ENCODE results near the gene SLC25A41.
"Not testable (repeated sequence)": the region's sequence is repeated elsewhere in the genome, so short reads cannot be mapped to it uniquely, and the experiment has no call there.

SLC25A41 gene

GRCh38 chr19:6459262-6460098 is 25.9 kb upstream of the SLC25A41 start, which contains the start of gene SLC25A23:
TSS of gene SLC25A23 (minus strand) at chr19:6459792. CDS start at chr19:6459628, 164 bp downstream.
- DNase-seq = peak; percentile 77

- no peak for DNase-seq
Measured at GRCh38 chr19:6458695-6459261, 25.2 kb upstream of the SLC25A41 start.

GRCh38 chr19:6457958-6458694 is 24.6 kb upstream of the SLC25A41 start:
- no peak for DNase-seq

GRCh38 chr19:6455924-6456323 is 22.4 kb upstream of the SLC25A41 start:
- no peak for DNase-seq

GRCh38 chr19:6453951-6454565 is 20.5 kb upstream of the SLC25A41 start:
- no peak for DNase-seq

- no peak for DNase-seq
Measured at GRCh38 chr19:6452899-6453298, 19.3 kb upstream of the SLC25A41 start.

GRCh38 chr19:6452223-6452614 is 18.7 kb upstream of the SLC25A41 start:
- DNase-seq = no peak

GRCh38 chr19:6451583-6452222 is 18.1 kb upstream of the SLC25A41 start:
- DNase-seq = no peak

GRCh38 chr19:6450166-6450565 is 16.6 kb upstream of the SLC25A41 start:
- DNase-seq = no peak

GRCh38 chr19:6448045-6448444 is 14.5 kb upstream of the SLC25A41 start:
- no peak for DNase-seq

- no peak for DNase-seq
Measured at GRCh38 chr19:6446452-6446851, 12.9 kb upstream of the SLC25A41 start.

- no peak for DNase-seq
Measured at GRCh38 chr19:6443986-6444385, 10.4 kb upstream of the SLC25A41 start.

GRCh38 chr19:6442087-6442688 is 8.6 kb upstream of the SLC25A41 start:
- DNase-seq = no peak

GRCh38 chr19:6440905-6441304 is 7.3 kb upstream of the SLC25A41 start:
- no peak for DNase-seq

GRCh38 chr19:6439743-6440142 is 6.2 kb upstream of the SLC25A41 start:
- DNase-seq = no peak

GRCh38 chr19:6433165-6433564 is 398 bp downstream of the SLC25A41 start:
- DNase-seq = no peak

GRCh38 chr19:6431891-6432290 is 1.7 kb downstream of the SLC25A41 start:
- no peak for DNase-seq

- DNase-seq = peak; percentile 19
Measured at GRCh38 chr19:6429419-6430221, 3.9 kb downstream of the SLC25A41 start.

- DNase-seq = not testable (repeated sequence)
Measured at GRCh38 chr19:6428692-6429418, 4.7 kb downstream of the SLC25A41 start.

- no peak for DNase-seq
Measured at GRCh38 chr19:6427131-6427530, 6.4 kb downstream of the SLC25A41 start.

Data from NCI-H69 (cell line).